ENCODE results near the gene SPRR2D. TPM values are rescaled to one million over a fixed set of nuclear protein-coding genes. Genes with fewer than 3 reads are reported as not detected.

Gene SPRR2D
- not detected for total RNA-seq
- polyA plus RNA-seq (ENCODE audit: insufficient read length in 2 of 2): not detected
- long read RNA-seq, donor 1: 0 reads
- long read RNA-seq, donor 2: 0 reads
- long read RNA-seq, donor 3: 0 reads
- long read RNA-seq, donor 4: 0 reads

- no peaks in the 10 kb centered on the region for H3K36me3 ChIP-seq (ENCODE audit: control insufficient read depth, insufficient read depth, low read length)
- H3K4me3 ChIP-seq (ENCODE audit: low read depth, low read length): no peak within 1 kb of the TSS
- DNase-seq (ENCODE audit: low read depth in 4 of 6, low spot score in 6 of 6): no peak
- H3K27me3 ChIP-seq (ENCODE audit: control insufficient read depth, insufficient read depth, low read length): no peaks in the 10 kb centered on the region
- 90% methylated on average over 2 of the region's 4 CpGs for WGBS (ENCODE audit: insufficient coverage)
- no peaks in the 10 kb centered on the region for H3K4me1 ChIP-seq (ENCODE audit: control insufficient read depth, insufficient read depth, low read length)
- H3K9me3 ChIP-seq (ENCODE audit: control insufficient read depth, insufficient read depth, low read length): no peaks in the 10 kb centered on the region
- H3K27ac ChIP-seq (ENCODE audit: low read depth, low read length): no peak within 1 kb of the TSS
These were observed at the start of gene SPRR2D for GRCh38 chr1:153040950-153041631. SPRR2D (minus strand) TSS chr1:153041120; CDS start chr1:153040346, 774 bp downstream.

GRCh38 chr1:153087652-153088051 lies 46.7 kb upstream of the SPRR2D start:
- no peaks in the 10 kb centered on the region for H3K4me1 ChIP-seq (ENCODE audit: control insufficient read depth, insufficient read depth, low read length)
- H3K4me3 ChIP-seq (ENCODE audit: low read depth, low read length): no peak overlapping the region
- H3K27ac ChIP-seq (ENCODE audit: low read depth, low read length): no peak overlapping the region
- no peaks in the 10 kb centered on the region for H3K36me3 ChIP-seq (ENCODE audit: control insufficient read depth, insufficient read depth, low read length)
- WGBS (ENCODE audit: insufficient coverage): no CpG with 5 or more reads among the region's 1 CpG
- no peaks in the 10 kb centered on the region for H3K27me3 ChIP-seq (ENCODE audit: control insufficient read depth, insufficient read depth, low read length)
- DNase-seq (ENCODE audit: low read depth in 4 of 6, low spot score in 6 of 6): no peak
- H3K9me3 ChIP-seq (ENCODE audit: control insufficient read depth, insufficient read depth, low read length): no peaks in the 10 kb centered on the region

- WGBS (ENCODE audit: insufficient coverage): no CpG with 5 or more reads among the region's 3 CpGs
- Histone ChIP-seq H3K4me1 (ENCODE audit: control insufficient read depth, insufficient read depth, low read length) (no peaks in the 10 kb centered on the region), H3K27ac (ENCODE audit: low read depth, low read length) (no peak overlapping the region), H3K27me3 (ENCODE audit: control insufficient read depth, insufficient read depth, low read length) (no peaks in the 10 kb centered on the region), H3K4me3 (ENCODE audit: low read depth, low read length) (no peak overlapping the region), H3K36me3 (ENCODE audit: control insufficient read depth, insufficient read depth, low read length) (no peaks in the 10 kb centered on the region), H3K9me3 (ENCODE audit: control insufficient read depth, insufficient read depth, low read length) (no peaks in the 10 kb centered on the region)
- DNase-seq (ENCODE audit: low read depth in 4 of 6, low spot score in 6 of 6): no peak
These were observed 40.8 kb upstream of the SPRR2D start for GRCh38 chr1:153081736-153082135.

GRCh38 chr1:153072806-153073726 lies 32.1 kb upstream of the SPRR2D start:
- WGBS (ENCODE audit: insufficient coverage): 92% methylated on average over 2 of the region's 5 CpGs
- Histone ChIP-seq H3K27ac (ENCODE audit: low read depth, low read length) (no peak overlapping the region), H3K27me3 (ENCODE audit: control insufficient read depth, insufficient read depth, low read length) (no peaks in the 10 kb centered on the region), H3K4me1 (ENCODE audit: control insufficient read depth, insufficient read depth, low read length) (no peaks in the 10 kb centered on the region), H3K9me3 (ENCODE audit: control insufficient read depth, insufficient read depth, low read length) (no peaks in the 10 kb centered on the region), H3K4me3 (ENCODE audit: low read depth, low read length) (no peak overlapping the region), H3K36me3 (ENCODE audit: control insufficient read depth, insufficient read depth, low read length) (no peaks in the 10 kb centered on the region)
- no peak for DNase-seq (ENCODE audit: low read depth in 4 of 6, low spot score in 6 of 6)

GRCh38 chr1:153071511-153071910 lies 30.6 kb upstream of the SPRR2D start, which contains the start of gene SPRR2B:
SPRR2B (minus strand) TSS chr1:153071611; CDS start chr1:153070839, 772 bp downstream.
- DNase-seq (ENCODE audit: low read depth in 4 of 6, low spot score in 6 of 6): no peak
- H3K27me3 ChIP-seq (ENCODE audit: control insufficient read depth, insufficient read depth, low read length): no peaks in the 10 kb centered on the region
- no peaks in the 10 kb centered on the region for H3K36me3 ChIP-seq (ENCODE audit: control insufficient read depth, insufficient read depth, low read length)
- H3K27ac ChIP-seq (ENCODE audit: low read depth, low read length): no peak within 1 kb of the TSS
- WGBS (ENCODE audit: insufficient coverage): 50% methylated on average over 2 of the region's 2 CpGs
- H3K9me3 ChIP-seq (ENCODE audit: control insufficient read depth, insufficient read depth, low read length): no peaks in the 10 kb centered on the region
- H3K4me3 ChIP-seq (ENCODE audit: low read depth, low read length): no peak within 1 kb of the TSS
- H3K4me1 ChIP-seq (ENCODE audit: control insufficient read depth, insufficient read depth, low read length): no peaks in the 10 kb centered on the region

- H3K27me3 ChIP-seq (ENCODE audit: control insufficient read depth, insufficient read depth, low read length): no peaks in the 10 kb centered on the region
- no peaks in the 10 kb centered on the region for H3K9me3 ChIP-seq (ENCODE audit: control insufficient read depth, insufficient read depth, low read length)
- no peaks in the 10 kb centered on the region for H3K4me1 ChIP-seq (ENCODE audit: control insufficient read depth, insufficient read depth, low read length)
- H3K36me3 ChIP-seq (ENCODE audit: control insufficient read depth, insufficient read depth, low read length): no peaks in the 10 kb centered on the region
- no peak for DNase-seq (ENCODE audit: low read depth in 4 of 6, low spot score in 6 of 6)
- H3K4me3 ChIP-seq (ENCODE audit: low read depth, low read length): no peak overlapping the region
- WGBS (ENCODE audit: insufficient coverage): no CpG with 5 or more reads among the region's 2 CpGs
- H3K27ac ChIP-seq (ENCODE audit: low read depth, low read length): no peak overlapping the region
These were observed 29.3 kb upstream of the SPRR2D start for GRCh38 chr1:153070243-153070642.

- Histone ChIP-seq H3K27ac (ENCODE audit: low read depth, low read length) (no peak overlapping the region), H3K4me1 (ENCODE audit: control insufficient read depth, insufficient read depth, low read length) (no peaks in the 10 kb centered on the region), H3K36me3 (ENCODE audit: control insufficient read depth, insufficient read depth, low read length) (no peaks in the 10 kb centered on the region), H3K9me3 (ENCODE audit: control insufficient read depth, insufficient read depth, low read length) (no peaks in the 10 kb centered on the region), H3K4me3 (ENCODE audit: low read depth, low read length) (no peak overlapping the region), H3K27me3 (ENCODE audit: control insufficient read depth, insufficient read depth, low read length) (no peaks in the 10 kb centered on the region)
- WGBS (ENCODE audit: insufficient coverage): 94% methylated on average over 3 of the region's 6 CpGs
- no peak for DNase-seq (ENCODE audit: low read depth in 4 of 6, low spot score in 6 of 6)
These were observed 18.2 kb upstream of the SPRR2D start for GRCh38 chr1:153058826-153059784.

GRCh38 chr1:153058154-153058553 lies 17.2 kb upstream of the SPRR2D start:
- Histone ChIP-seq H3K9me3 (ENCODE audit: control insufficient read depth, insufficient read depth, low read length) (no peaks in the 10 kb centered on the region), H3K4me3 (ENCODE audit: low read depth, low read length) (no peak overlapping the region), H3K27me3 (ENCODE audit: control insufficient read depth, insufficient read depth, low read length) (no peaks in the 10 kb centered on the region), H3K36me3 (ENCODE audit: control insufficient read depth, insufficient read depth, low read length) (no peaks in the 10 kb centered on the region), H3K4me1 (ENCODE audit: control insufficient read depth, insufficient read depth, low read length) (no peaks in the 10 kb centered on the region), H3K27ac (ENCODE audit: low read depth, low read length) (no peak overlapping the region)
- DNase-seq (ENCODE audit: low read depth in 4 of 6, low spot score in 6 of 6): no peak
- no CpG with 5 or more reads among the region's 2 CpGs for WGBS (ENCODE audit: insufficient coverage)

GRCh38 chr1:153057375-153057774 lies 16.5 kb upstream of the SPRR2D start, which contains the start of gene SPRR2A:
SPRR2A (minus strand) TSS chr1:153057512; CDS start chr1:153056735, 777 bp downstream.
- WGBS (ENCODE audit: insufficient coverage): 71% methylated on average over 2 of the region's 2 CpGs
- no peak within 1 kb of the TSS for H3K4me3 ChIP-seq (ENCODE audit: low read depth, low read length)
- H3K4me1 ChIP-seq (ENCODE audit: control insufficient read depth, insufficient read depth, low read length): no peaks in the 10 kb centered on the region
- H3K27ac ChIP-seq (ENCODE audit: low read depth, low read length): no peak within 1 kb of the TSS
- H3K27me3 ChIP-seq (ENCODE audit: control insufficient read depth, insufficient read depth, low read length): no peaks in the 10 kb centered on the region
- DNase-seq (ENCODE audit: low read depth in 4 of 6, low spot score in 6 of 6): no peak
- no peaks in the 10 kb centered on the region for H3K9me3 ChIP-seq (ENCODE audit: control insufficient read depth, insufficient read depth, low read length)
- no peaks in the 10 kb centered on the region for H3K36me3 ChIP-seq (ENCODE audit: control insufficient read depth, insufficient read depth, low read length)

Measured in spinal cord (tissue), 10 donors.